ENCODE data around the gene SLC6A19. TPM values are rescaled to one million over a fixed set of nuclear protein-coding genes. Genes with fewer than 3 reads are reported as not detected.

Gene SLC6A19
- total RNA-seq, 1 experiment from 2014 or later = not detected

DNA sequence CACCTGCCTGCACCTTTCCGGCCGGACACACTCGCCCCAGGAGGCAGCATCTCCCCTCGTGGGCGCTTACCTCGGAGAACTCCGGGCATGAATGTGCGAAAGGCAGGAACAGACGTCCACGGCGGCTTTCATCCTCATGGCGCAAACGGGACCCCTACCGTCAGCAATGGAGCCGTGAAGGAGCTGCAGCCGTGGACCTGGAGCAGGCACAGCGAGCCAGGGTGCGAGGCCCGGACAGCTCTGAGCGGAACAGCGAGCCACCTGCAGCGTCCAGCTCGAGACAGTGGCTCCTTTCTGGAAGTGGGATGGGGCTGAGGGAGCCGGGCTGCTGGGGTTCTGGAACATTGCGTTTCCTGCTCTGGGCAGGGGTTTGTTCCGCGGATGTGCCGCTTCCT is 7.8 kb upstream of the SLC6A19 start:
- intact Hi-C loops (cut with micrococcal nuclease) = no loop called here
- Histone ChIP-seq H3K4me2 (ENCODE audit: low read length) (no peak overlapping the region), H3K9me2 (replicated peaks; ENCODE audit: low read length) (no peaks in the 10 kb centered on the region), H3K9ac (ENCODE audit: low read length) (no peak overlapping the region), H3K9me3 (ENCODE audit: low read length) (no peaks in the 10 kb centered on the region), H4K20me1 (ENCODE audit: low read length) (no peaks in the 10 kb centered on the region), H3K4me1 (ENCODE audit: insufficient read depth, low read length) (no peaks in the 10 kb centered on the region), H3K27ac (ENCODE audit: low read length) (no peak overlapping the region), H3K36me3 (ENCODE audit: low read depth, low read length) (no peaks in the 10 kb centered on the region), H3K4me3 (ENCODE audit: low read length) (no peak overlapping the region), H3K27me3 (ENCODE audit: low read length) (peaks cover 23% of the 10 kb centered on the region), H3K79me2 (ENCODE audit: low read length) (no peaks in the 10 kb centered on the region), H3F3A (ENCODE audit: low read length, unreplicated experiment) (no peaks in the 10 kb centered on the region), H2AFZ (ENCODE audit: low read length) (no peak overlapping the region)
- no peak for ATAC-seq
- ChIA-PET CTCF (no interaction called here), POLR2A (ENCODE audit: unreplicated experiment) (no interaction called here)
- DNase-seq = no peak
- no peak for TF ChIP-seq EZH2phosphoT487 (IDR thresholded peaks at IDR 0.05; ENCODE audit: borderline replicate concordance, low read length)
- no peak for TF ChIP-seq EZH2 (IDR thresholded peaks at IDR 0.05; ENCODE audit: low read length, unreplicated experiment)
- TF ChIP-seq, protein P1, sequence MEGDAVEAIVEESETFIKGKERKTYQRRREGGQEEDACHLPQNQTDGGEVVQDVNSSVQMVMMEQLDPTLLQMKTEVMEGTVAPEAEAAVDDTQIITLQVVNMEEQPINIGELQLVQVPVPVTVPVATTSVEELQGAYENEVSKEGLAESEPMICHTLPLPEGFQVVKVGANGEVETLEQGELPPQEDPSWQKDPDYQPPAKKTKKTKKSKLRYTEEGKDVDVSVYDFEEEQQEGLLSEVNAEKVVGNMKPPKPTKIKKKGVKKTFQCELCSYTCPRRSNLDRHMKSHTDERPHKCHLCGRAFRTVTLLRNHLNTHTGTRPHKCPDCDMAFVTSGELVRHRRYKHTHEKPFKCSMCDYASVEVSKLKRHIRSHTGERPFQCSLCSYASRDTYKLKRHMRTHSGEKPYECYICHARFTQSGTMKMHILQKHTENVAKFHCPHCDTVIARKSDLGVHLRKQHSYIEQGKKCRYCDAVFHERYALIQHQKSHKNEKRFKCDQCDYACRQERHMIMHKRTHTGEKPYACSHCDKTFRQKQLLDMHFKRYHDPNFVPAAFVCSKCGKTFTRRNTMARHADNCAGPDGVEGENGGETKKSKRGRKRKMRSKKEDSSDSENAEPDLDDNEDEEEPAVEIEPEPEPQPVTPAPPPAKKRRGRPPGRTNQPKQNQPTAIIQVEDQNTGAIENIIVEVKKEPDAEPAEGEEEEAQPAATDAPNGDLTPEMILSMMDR (conservative IDR thresholded peaks at IDR 0.05; ENCODE audit: low read depth, low read length) = no peak
- no TSS peak for BruUV-seq (replicated peaks)

DNA sequence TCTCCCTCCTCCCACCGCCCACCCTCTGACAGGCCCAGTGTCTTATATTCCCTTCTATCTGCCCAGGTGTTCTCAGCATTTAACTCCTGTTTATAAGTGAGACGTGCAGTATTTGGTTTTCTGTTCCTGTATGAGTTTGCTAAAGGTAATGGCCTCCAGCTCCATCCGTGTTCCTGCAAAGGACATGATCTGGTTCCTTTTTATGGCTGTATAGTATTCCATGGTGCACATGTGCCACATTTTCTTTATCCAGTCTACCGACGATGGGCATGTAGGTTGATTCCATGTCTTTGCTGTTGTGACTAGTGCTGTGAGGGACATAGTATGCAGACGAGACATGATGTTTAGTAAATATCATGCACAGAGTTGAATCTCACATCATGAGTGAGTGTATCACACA is 7.0 kb upstream of the SLC6A19 start:
- DNase-seq = no peak
- H4K20me1 ChIP-seq (ENCODE audit: low read length) = no peaks in the 10 kb centered on the region
- no peaks in the 10 kb centered on the region for H3K79me2 ChIP-seq (ENCODE audit: low read length)
- H3K4me3 ChIP-seq (ENCODE audit: low read length) = no peak overlapping the region
- intact Hi-C loops (cut with micrococcal nuclease) = no loop called here
- H3K27ac ChIP-seq (ENCODE audit: low read length) = no peak overlapping the region
- no peak overlapping the region for H3K4me2 ChIP-seq (ENCODE audit: low read length)
- no peaks in the 10 kb centered on the region for H3K36me3 ChIP-seq (ENCODE audit: low read depth, low read length)
- H3K9ac ChIP-seq (ENCODE audit: low read length) = no peak overlapping the region
- no peaks in the 10 kb centered on the region for H3F3A ChIP-seq (ENCODE audit: low read length, unreplicated experiment)
- CTCF ChIA-PET = no interaction called here
- ATAC-seq = no peak
- H3K9me3 ChIP-seq (ENCODE audit: low read length) = no peaks in the 10 kb centered on the region
- H3K27me3 ChIP-seq (ENCODE audit: low read length) = peaks cover 27% of the 10 kb centered on the region
- POLR2A ChIA-PET (ENCODE audit: unreplicated experiment) = no interaction called here
- H3K4me1 ChIP-seq (ENCODE audit: insufficient read depth, low read length) = no peaks in the 10 kb centered on the region
- H2AFZ ChIP-seq (ENCODE audit: low read length) = no peak overlapping the region
- no TSS peak for BruUV-seq (replicated peaks)
- TF ChIP-seq EZH2phosphoT487 (IDR thresholded peaks at IDR 0.05; ENCODE audit: borderline replicate concordance, low read length) = no peak
- no peak for TF ChIP-seq EZH2 (IDR thresholded peaks at IDR 0.05; ENCODE audit: low read length, unreplicated experiment)
- TF ChIP-seq, protein P1 (conservative IDR thresholded peaks at IDR 0.05; ENCODE audit: low read depth, low read length) = no peak
- no peaks in the 10 kb centered on the region for H3K9me2 ChIP-seq (replicated peaks; ENCODE audit: low read length)

DNA sequence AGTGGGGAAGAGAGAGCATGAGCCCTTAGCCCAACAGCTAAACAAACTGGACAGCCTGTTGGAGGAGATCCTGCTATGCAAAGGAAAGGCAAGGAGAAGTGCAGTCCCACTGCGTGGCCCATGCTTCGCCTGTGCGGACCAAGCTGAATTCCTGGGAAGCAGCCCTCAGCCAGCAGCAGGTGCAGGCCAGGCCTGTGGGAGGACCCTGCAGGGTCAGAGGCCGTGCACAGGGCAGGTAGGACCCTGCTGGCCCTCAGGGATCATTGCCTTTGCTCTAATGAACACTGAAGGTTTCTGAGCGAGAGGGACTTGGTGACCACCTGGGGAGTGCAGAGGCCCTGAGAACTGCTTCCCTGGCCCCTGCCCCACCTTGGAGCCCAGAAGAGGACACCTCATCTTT is 6.0 kb upstream of the SLC6A19 start:
- no peak for DNase-seq
- intact Hi-C loops (cut with micrococcal nuclease) = no loop called here
- TF ChIP-seq EZH2 (IDR thresholded peaks at IDR 0.05; ENCODE audit: low read length, unreplicated experiment) = no peak
- TF ChIP-seq EZH2phosphoT487 (IDR thresholded peaks at IDR 0.05; ENCODE audit: borderline replicate concordance, low read length) = no peak
- TF ChIP-seq, protein P1 (conservative IDR thresholded peaks at IDR 0.05; ENCODE audit: low read depth, low read length) = no peak
- H3K9me2 ChIP-seq (replicated peaks; ENCODE audit: low read length) = no peaks in the 10 kb centered on the region
- no peaks in the 10 kb centered on the region for H3K9me3 ChIP-seq (ENCODE audit: low read length)
- no peaks in the 10 kb centered on the region for H3K4me1 ChIP-seq (ENCODE audit: insufficient read depth, low read length)
- H2AFZ ChIP-seq (ENCODE audit: low read length) = no peak overlapping the region
- no peaks in the 10 kb centered on the region for H3K79me2 ChIP-seq (ENCODE audit: low read length)
- ChIA-PET POLR2A (ENCODE audit: unreplicated experiment) (no interaction called here), CTCF (interaction anchor here (0.6 kb wide), 1 partner anchor 425 kb away, joined by 3 read pairs; no protein-coding TSS in a partner anchor)
- no peaks in the 10 kb centered on the region for H4K20me1 ChIP-seq (ENCODE audit: low read length)
- no peak overlapping the region for H3K4me3 ChIP-seq (ENCODE audit: low read length)
- H3K4me2 ChIP-seq (ENCODE audit: low read length) = no peak overlapping the region
- H3K27ac ChIP-seq (ENCODE audit: low read length) = no peak overlapping the region
- ATAC-seq = no peak
- no peaks in the 10 kb centered on the region for H3F3A ChIP-seq (ENCODE audit: low read length, unreplicated experiment)
- H3K9ac ChIP-seq (ENCODE audit: low read length) = no peak overlapping the region
- BruUV-seq (replicated peaks) = no TSS peak
- H3K27me3 ChIP-seq (ENCODE audit: low read length) = peaks cover 22% of the 10 kb centered on the region
- no peaks in the 10 kb centered on the region for H3K36me3 ChIP-seq (ENCODE audit: low read depth, low read length)
